GM18517 (cell line): ENCODE measurements around the gene CLIP4.

ENCODE experiments used
- ATAC-seq: cut with Tn5 transposase; IDR thresholded peaks from one replicate; pipeline ENCODE4 v1.9.1; 2021; ENCODE audit warnings: mild to moderate bottlenecking, moderate library complexity; ENCODE audit not compliant: unreplicated experiment

Gene CLIP4

GRCh38 chr2:29130295-29130694 is 15.1 kb downstream of the CLIP4 start:
- ATAC-seq: peak; percentile 62

DNA sequence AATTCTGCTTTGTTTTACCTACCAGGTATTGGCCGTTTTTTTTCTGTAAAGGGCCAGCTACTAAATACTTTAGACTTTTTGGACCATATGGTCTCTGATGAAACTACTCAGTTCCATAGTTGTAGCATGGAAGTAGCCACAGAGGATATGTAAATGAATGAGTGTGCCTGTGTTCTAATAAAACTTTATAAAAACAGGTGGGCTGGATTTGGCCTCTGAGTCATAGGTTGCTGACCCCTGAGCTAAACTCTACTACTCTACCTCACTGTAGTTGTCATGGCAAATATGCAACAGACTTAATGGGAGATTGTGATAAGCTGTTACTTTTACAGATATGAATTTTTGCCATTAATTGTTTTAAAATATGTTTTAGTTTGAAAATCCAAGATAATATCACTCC is 19.7 kb downstream of the CLIP4 start:
- no peak for ATAC-seq

- ATAC-seq: no peak
These were observed 23.9 kb downstream of the CLIP4 start for GRCh38 chr2:29139152-29139551.

- ATAC-seq: no peak
These were observed 24.5 kb downstream of the CLIP4 start for GRCh38 chr2:29139731-29140130.

DNA sequence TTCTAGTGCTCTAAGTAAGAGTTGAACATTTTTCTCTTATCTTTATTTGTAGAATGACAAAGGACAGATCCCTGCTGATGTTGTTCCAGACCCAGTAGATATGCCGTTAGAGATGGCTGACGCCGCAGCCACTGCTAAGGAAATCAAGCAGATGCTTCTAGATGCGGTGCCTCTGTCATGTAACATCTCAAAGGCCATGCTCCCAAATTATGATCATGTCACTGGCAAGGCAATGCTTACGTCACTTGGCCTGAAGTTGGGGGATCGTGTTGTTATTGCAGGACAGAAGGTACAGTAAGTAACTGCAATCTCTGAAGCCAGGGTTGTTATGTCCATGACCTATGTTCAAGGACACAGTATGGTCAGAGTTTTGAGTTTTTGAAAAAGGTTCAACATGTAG is 28.4 kb downstream of the CLIP4 start:
- no peak for ATAC-seq

DNA sequence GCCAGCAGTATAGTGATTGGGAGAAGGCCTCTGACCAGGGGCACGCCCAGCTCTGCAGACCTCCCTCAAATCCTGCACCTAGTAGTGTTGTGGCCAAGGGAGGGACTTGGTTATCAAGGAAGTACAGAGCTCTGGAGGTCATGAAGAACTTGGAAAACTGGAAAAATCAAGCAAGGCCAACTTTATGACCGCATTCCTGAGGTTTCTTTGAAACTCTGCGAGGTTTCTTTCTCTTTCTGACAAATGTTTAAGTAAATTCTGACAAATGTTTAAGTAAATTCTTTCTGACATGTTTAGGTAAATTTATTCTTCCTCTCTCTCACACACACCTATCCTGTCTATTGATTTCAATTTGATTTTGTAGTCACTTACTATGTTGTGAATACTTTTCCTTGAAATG is 31.0 kb downstream of the CLIP4 start:
- ATAC-seq: no peak

DNA sequence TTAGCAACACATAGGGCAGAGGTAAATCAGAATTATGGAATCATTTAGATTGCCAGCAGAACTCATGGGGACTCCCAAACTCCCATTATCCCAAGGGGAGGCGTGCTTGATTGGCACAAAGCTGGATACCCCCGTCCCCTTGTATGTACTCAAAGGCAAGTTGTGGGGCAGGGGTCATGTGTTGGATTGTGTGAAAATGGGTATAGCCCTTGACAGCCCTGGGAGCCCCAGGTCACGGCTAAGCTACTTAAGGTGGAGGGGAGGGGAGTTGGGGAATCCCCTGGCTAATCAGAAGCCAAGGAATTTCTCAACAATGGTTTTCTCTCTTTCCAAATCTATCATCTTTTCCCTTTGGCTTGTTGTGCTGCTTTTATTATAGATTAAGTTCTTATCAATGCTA is 32.7 kb downstream of the CLIP4 start:
- ATAC-seq: no peak

- no peak for ATAC-seq
These were observed 39.4 kb downstream of the CLIP4 start for GRCh38 chr2:29154610-29155009.

GRCh38 chr2:29155578-29155977 is 40.4 kb downstream of the CLIP4 start:
- ATAC-seq: no peak

DNA sequence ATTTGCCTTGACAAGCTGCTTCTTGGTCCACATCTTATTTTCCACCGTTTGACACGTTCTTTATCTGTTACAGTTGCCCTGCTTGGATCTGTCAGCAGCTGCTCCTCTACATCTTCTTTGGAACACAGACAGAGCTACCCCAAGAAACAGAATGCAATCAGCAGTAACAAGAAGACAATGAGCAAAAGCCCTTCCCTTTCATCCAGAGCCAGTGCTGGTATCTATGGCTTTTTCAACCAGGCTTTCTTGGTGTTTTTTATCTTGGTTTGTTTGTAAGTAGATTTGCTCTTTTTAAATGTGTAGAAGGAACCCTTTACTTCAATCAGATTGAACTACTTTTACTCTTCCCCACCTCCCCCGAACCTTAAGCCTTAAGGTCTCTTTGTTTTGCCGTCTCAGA is 41.9 kb downstream of the CLIP4 start:
- no peak for ATAC-seq

DNA sequence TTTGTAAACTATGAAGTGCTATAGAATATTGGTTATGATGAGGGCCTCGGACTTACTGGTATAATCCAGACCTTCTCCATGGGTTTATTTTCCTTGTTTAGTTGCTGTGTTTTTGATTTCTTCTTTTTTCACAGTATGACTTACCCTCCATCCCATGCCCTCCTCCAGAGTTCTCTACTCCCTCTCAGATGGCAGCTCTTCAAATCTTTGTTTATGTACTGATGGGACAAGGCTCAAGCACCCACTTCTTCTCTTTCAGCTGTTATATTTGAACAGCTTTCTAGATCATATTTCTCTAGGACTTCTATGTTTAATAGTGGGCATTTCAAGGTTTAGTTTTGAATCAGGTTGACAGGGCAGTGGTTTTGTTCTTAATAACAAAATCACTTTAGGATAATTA is 43.9 kb downstream of the CLIP4 start:
- no peak for ATAC-seq

DNA sequence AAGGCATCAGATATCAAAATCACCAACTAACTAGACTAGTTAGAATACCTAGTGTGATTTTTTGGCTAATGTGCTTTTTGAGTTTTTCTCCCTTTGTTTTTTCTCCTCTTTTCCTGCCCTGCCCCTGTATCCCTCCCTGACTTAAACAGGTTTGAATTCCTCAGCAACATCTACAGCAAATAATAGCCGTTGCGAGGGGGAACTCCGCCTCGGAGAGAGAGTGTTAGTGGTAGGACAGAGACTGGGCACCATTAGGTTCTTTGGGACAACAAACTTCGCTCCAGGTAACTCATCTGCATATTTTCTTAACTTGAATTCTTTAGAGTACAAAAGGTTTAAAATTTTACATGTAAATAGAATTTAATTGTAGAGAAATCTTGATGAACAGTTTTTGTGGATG is 45.0 kb downstream of the CLIP4 start:
- no peak for ATAC-seq

- no peak for ATAC-seq
These were observed 47.2 kb downstream of the CLIP4 start for GRCh38 chr2:29162204-29162928.

DNA sequence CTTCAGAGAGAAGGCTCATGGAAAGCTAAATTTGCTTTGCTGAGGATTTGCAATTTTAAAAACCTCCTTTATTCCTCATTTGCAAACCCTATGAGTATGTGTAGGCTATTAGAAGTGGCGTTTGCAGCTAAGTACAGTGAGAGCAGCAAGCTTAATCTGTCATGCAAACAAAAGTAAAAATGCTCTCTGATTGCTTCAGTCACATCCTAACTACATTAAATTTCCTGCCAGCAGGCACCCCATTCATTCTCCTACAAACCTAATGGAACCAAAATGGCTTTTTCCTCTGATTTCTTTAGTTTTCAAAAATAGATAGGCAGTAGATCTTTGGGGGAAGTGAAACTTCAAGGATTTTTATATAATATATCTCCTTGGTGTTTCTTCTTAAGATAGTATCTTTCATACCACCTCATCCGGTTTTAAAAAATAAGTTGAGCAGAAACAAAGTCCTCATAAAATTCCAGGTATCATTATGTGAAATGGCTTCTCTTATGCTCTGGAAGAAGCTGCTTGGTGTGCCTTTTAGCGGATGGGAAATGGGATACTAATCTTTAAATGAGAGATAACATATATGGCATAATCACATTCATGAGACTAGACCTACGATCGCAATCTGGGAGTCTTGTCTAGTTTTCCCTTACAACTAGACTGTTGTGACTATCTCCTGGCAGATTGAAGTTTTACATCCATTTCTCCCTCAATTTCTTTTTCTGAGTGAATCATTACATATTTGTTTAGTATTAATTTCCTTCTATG is 49.1 kb downstream of the CLIP4 start:
- ATAC-seq: no peak

GRCh38 chr2:29165362-29166241 is 50.4 kb downstream of the CLIP4 start:
- no peak for ATAC-seq

DNA sequence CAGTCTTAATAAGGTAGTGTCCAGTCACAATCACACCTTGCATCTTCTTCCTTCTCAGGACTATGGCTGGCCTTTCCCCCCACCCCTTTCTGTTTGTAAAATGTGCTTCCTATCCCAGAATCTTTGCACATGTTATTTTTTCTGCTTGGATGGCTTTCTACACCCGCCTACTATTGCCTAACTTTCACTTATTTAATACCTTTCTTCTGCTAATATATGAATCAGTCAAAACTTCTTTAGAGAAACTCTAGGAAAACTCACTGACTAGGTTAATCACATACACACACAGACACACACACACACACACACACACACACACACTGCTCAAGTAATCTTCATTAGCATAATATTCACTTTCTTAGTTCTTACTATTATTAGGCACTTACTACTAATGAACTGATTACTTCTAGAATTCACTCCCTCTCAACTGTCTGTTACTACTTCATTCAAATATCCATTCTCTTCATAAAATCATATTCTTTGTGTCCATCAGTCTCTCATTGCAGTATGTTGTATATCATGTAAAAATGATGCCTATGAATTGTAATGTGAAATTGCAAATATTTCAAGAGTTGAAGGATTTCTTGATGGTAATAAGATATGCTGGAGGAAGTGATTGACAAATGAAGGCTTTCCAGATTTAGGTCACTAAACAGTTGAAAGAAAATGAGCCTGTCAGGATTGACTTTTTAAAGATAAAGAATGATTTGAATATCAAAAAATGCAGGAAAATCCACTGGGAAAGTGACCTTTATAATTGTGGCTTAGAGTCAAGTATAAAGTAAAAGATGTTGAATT is 51.2 kb downstream of the CLIP4 start:
- ATAC-seq: no peak

GRCh38 chr2:29174937-29175336 is 59.7 kb downstream of the CLIP4 start:
- ATAC-seq: no peak

GRCh38 chr2:29175338-29175737 is 60.1 kb downstream of the CLIP4 start:
- ATAC-seq: no peak

DNA sequence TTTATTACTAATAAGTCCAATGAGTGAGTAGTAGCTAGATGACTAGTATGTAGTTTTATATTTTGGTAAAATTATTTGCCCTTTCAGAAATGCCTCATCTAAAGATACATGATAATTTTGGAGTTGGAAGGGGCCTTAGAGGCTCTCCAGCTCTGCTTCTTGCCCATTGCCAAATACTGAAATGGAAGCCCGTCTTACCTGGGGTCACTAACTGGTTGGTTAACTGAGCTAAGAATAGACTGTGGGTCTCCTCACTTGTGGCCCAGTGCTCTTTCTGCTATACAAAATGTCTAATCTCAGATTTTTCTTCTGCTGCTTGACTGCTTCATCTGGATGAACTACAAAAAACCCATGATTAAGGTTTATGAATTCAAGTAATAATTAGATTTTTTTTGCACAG is 67.1 kb downstream of the CLIP4 start:
- ATAC-seq: no peak

DNA sequence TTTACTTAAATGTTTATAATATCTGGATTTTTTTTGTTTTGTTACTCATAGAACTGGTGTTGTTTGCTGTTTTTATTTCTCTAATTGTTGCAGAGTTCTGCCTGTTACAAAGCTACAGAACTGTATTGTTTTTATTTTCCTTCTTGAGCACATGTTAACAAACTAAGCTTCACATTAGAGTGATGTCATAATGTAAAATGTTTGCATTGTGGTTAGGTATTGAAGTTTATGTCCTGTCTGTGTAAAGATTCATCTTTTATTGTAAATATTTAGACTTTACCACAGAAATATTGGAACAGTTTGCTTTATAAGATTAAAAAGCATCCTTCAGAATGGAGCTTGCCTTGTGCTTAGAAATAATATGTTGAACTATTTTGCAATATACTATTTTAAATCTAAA is 67.7 kb downstream of the CLIP4 start:
- no peak for ATAC-seq

- ATAC-seq: no peak
These were observed 69.3 kb downstream of the CLIP4 start for GRCh38 chr2:29184531-29184930.
